ENCODE measurements around the gene ASIC4. TPM values are rescaled to one million over a fixed set of nuclear protein-coding genes. Genes with fewer than 3 reads are reported as not detected.
A peak's percentile ranks its signal among the peaks of the same experiment; 100 is the strongest.

Gene ASIC4
- total RNA-seq, 1 donor from 2014 or later: not detected

DNA sequence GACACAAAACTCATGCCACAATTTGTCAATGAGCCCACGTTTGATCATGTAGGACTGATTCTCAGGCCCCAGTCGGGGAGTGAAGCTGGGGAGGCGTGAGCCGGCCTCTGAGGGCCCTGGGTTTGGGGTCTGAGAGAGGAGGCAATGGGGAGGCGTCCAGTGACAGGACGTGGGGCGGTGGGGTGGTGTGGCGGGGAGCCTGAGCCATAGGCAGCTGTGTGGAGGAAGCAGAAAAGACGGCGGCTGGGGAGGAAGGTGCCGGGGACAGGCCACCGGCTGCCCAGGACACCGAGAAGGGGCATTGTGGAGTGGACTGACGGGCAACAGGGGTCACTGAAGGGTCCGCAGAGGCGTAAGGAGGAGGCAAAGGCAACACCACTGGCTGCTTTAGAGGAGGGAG lies 22.1 kb downstream of the ASIC4 start:
- no peak for DNase-seq (ENCODE audit: low read depth)

- DNase-seq (ENCODE audit: low read depth): no peak
These were observed 22.7 kb downstream of the ASIC4 start for GRCh38 chr2:219536967-219537366.

DNA sequence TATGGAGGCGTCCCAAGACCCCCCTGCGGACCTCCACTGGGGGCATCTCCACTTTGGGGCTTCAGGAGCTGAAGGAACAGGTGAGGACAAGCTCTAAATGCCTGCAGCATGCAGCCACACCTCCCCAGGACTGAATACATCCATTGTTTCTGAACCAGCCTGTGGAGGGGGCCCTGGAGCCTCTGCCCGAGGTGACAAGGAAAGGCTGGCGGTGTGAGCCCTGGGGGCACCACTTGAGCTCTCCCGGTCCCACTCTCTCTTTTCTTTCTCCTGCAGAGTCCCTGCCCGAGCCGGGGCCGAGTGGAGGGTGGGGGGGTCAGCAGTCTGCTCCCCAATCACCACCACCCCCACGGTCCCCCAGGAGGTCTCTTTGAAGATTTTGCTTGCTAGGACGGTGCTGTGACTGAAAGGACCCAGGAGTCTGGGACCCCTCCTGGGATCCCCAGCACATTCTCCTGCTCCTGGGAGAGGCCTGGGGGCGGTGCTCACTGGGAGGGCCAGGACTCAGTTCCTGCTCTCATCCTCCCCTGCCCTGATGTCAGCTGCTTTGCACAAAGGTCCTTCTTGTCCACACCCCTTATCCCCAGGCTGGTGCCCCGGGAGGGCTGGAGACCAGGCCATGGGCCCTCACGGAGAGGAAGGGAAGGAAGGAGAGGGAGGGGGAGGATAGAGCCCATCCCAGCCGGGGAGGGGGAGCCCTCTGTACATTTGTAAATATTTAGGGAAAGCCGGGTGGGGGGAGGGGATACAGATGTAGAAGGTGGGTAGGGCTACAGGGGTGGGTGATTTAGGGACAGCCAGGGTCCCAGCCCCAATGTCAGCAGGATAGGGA lies 23.6 kb downstream of the ASIC4 start:
- no peak for DNase-seq (ENCODE audit: low read depth)

GRCh38 chr2:219538504-219538951 lies 24.2 kb downstream of the ASIC4 start:
- no peak for DNase-seq (ENCODE audit: low read depth)

DNA sequence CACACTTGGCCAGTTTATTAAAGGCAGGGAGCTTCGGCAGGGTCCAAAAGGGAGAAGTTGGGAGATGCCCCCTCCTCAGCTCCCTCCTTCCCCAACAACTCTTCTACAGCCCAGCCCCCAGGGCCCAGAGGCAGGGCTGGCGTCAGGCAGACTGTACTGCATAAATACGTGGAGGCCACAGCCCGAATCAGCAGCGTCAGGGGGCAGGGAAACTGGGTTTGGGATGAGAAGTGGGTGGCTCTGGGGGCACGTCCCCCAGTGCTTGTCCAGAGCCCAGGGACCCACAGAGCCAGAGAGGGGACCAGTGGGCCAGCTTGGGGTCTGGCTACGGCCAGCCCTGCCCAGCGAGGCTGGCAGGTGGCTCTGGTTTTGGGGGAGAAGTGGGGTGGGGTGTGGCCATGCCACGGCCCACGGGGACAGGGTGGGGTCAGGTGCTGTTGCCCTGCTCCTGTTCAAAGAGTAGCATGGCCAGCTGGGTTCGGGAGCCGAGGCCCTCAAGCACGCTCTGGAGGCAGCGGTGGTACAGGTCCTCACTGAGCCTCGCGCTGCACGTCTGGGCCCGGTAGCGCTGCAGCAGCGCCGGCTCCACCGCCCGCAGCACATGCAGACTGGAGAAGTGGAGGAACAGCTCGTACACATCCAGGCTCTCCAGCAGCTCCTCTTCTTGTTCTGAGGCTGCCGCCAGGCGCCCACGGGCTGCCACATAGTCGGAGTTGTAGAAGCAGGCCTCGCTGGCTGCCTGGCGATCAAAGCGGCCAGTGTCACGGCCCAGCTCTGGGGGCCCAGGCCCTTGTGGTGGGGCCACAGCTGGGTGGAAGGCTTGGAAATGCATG lies 24.9 kb downstream of the ASIC4 start:
- no peak for DNase-seq (ENCODE audit: low read depth)

GRCh38 chr2:219539926-219540678 lies 25.8 kb downstream of the ASIC4 start:
- no peak for DNase-seq (ENCODE audit: low read depth)

- DNase-seq (ENCODE audit: low read depth): no peak
These were observed 26.7 kb downstream of the ASIC4 start for GRCh38 chr2:219540784-219541504.

DNA sequence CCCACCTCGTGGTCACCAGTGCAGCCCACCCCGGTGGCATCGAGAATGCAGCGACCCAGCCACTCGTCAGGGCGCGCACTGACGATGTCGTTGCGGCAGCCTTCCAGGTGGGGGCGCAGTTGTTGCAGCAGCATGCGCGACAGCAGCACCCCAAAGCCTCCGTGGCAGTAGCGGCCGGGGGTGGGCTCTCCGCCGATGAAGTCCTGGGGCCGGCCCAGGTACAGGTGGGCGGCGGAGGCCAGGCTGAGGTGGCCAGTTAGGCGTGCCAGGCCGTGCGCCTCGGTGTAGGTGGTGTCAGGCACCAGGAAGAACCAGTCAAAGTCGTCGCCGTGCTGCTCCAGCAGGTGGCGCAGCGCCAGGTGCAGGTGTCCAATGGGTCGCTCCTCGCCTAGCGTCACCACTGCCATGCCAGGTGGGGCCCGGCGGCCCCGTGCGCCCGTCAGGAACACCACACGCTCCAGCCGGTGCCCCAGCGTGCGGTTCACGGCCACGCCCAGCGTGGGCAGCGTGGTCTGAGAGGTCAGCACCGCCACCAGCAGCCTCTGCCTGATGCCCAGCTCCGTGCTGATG lies 27.4 kb downstream of the ASIC4 start:
- peak; percentile 55 for DNase-seq (ENCODE audit: low read depth)

GRCh38 chr2:219542931-219543595 lies 28.8 kb downstream of the ASIC4 start:
- DNase-seq (ENCODE audit: low read depth): no peak

GRCh38 chr2:219543596-219544358 lies 29.5 kb downstream of the ASIC4 start, which contains the start of the genes CHPF and TMEM198:
CHPF (minus strand) TSS chr2:219543809; CDS start chr2:219543538, 271 bp downstream.
TMEM198 (plus strand) TSS chr2:219544028; CDS start chr2:219544728, 700 bp downstream.
- DNase-seq (ENCODE audit: low read depth): peak; percentile 92

GRCh38 chr2:219544567-219544966 lies 30.3 kb downstream of the ASIC4 start:
- no peak for DNase-seq (ENCODE audit: low read depth)

- no peak for DNase-seq (ENCODE audit: low read depth)
These were observed 31.1 kb downstream of the ASIC4 start for GRCh38 chr2:219545295-219545942.

DNA sequence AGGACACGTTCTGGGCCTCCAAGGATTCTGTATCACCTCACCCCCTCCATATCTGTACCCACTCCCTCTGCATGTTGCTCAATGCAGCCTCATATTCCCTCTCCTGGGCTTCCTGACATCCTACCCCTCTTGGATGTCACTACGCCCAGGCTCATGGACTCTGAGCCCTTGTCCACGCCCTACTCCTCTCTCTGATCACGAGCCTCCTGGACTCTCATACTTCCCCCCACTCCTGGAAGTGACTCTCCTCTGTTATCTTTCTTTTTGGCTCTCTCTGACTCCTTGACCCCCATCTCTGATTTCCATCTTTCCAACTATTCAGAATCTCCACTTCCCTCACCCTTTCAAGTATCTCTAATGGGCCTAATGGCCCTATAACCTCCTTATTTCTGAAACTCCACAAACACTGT lies 31.7 kb downstream of the ASIC4 start:
- no peak for DNase-seq (ENCODE audit: low read depth)

DNA sequence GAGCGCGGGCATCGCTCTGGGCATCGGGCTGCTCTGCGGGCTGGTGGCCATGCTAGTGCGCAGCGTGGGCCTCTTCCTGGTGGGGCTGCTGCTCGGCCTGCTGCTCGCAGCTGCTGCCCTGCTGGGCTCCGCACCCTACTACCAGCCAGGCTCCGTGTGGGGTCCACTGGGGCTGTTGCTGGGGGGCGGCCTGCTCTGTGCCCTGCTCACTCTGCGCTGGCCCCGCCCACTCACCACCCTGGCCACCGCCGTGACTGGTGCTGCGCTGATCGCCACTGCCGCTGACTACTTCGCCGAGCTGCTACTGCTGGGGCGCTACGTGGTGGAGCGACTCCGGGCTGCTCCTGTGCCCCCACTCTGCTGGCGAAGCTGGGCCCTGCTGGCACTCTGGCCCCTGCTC lies 33.3 kb downstream of the ASIC4 start:
- DNase-seq (ENCODE audit: low read depth): no peak

DNA sequence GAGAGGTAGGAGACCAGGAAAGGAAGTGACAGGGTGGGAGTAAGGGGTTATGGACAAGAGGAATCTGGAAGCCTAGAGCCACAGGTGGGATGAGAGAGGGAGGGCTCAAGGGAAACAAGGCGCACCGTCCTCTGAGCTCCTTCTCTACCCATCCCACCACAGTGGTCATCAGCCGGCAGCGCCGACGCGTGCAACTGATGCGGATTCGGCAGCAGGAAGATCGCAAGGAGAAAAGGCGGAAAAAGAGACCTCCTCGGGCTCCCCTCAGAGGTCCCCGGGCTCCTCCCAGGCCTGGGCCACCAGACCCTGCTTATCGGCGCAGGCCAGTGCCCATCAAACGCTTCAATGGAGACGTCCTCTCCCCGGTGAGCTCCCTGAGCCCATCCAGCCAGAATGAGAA lies 34.7 kb downstream of the ASIC4 start:
- DNase-seq (ENCODE audit: low read depth): no peak

DNA sequence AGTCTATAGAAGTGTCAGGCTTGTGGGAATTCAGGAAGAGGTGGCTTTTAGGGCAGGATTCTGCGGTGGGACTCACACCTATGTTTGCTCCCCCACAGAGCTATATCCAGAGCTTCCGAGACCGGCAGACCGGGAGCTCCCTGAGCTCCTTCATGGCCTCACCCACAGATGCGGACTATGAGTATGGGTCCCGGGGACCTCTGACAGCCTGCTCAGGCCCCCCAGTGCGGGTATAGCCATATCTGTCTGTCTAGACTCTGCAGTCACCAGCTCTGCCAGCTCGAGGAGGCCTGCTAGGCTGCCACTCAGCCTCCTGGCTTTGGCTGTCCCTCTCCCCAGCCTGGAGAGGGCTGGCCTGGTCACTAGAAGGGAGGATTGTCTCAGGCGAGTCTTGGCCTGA lies 35.3 kb downstream of the ASIC4 start:
- DNase-seq (ENCODE audit: low read depth): no peak

DNA sequence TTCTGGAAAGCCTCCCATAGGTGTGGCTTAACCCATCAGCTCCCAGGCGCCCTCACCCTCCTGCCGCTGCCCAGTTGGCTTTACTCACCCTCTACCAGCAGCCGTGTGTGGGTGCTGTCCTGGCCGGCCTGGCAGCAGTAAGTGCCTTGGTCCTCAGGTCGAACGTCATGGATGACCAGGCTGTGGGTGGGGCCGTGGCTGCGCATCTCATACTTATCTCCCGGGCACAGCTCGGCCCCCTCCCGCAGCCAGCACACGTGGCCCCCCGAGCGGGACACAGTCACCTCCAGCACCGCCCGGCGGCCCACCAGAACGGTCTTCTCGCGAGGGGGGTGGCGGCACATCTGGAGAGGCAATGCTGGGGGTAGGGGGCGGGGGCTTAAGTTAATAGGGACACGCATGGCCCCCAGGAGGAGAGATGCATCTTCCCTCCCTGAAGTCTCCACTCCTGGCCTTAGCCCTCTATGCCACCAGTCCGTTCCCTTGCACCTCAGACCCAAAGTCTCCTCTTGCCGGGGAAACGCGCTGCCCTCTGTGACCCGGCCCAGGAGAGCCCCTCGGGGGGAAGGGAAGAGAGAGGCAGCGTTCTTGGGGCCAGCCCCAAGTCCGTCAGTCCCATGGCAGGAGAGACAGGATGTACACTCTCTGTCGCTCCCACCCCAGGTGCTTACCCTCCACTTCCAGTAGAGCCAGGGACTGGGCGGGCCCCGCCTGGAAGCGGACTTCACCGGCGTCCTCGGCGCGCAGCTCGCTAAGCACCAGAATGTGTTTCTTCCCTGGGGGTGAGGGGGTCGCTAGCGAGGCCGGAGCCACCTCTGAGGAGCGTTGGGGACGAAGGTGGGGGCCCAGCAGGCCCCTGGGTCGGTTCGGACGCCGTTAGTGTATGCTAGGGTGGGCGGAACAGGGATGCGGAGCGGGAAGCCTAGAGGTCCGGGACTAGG lies 37.4 kb downstream of the ASIC4 start:
- DNase-seq (ENCODE audit: low read depth): peak; percentile 55
